ENCODE results near the gene BRD3.
A peak's percentile ranks its signal among the peaks of the same experiment; 100 is the strongest.

The BRD3 gene

GRCh38 chr9:134039386-134040175, 28.2 kb downstream of the BRD3 start:
- ATAC-seq (no peak), DNase-seq (no peak)

GRCh38 chr9:134037641-134038040, 30.2 kb downstream of the BRD3 start:
- no peak for DNase-seq
- no peak for ATAC-seq

DNA sequence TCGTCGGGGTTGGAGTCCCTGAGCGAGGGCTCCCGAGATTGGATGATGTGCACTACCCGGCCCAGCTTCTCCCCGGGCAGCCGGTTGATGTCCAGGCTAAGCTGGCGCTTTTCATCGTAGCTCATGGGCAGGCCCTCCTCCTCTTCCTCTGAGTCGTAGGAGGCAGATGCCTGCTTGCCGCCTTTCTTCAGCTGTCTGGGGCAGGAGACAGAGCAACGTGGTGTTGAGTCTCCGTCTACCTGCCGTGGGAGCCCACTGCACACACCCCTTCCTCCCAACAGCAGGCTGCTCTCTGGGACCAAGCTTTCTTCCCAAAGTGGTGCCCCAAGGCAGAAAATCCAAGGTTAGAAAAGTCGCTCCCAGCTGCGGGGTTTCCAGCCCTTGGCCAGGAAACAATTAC, 31.7 kb downstream of the BRD3 start:
- ATAC-seq: no peak
- no peak for DNase-seq

DNA sequence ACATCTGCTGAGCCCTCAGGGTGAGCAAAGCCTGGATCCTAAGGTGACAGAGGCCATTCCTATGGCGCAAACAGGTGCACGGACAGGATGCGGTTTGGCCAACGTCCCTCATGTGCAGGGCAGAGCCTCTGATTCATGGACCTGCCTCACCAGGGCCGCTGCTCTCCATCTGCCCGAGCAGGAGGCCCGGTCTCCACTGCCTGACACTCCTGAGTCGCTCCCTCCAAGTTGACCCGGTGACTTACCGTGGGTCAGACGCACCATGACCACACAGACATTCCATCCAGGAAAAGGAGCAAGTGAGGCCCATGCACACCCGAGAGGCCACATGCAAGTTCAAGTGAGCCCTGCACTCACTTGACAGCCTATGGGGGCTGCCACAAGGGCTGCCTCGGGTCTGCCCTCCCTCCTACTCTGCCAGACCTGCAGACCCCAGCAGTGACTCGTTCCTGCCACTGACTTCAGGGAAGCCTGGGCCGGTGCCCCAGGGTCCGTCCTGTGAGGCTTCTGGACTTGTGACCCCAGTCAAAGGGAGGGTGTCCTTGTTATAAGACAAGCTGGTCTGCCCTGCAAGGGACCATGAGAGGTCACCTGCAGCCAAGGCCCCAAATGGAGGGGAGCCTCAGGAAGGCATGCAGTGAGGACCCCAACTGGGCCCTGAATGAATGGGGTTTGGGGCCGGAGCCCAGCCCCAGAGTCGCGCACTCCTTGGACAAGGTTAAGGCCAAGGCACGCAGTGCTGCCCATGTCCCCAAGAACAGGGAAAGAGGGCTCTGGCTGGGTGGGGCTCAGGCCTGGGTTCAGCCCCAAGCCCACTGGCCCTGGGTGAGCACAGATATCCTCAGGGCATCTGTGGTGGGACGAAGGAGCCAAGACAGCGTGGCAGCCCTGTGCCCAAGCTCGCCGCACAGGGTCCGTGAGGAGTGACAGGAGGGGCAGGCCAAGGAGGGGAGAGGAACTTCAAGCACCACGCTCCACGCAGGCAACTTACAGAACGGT, 32.5 kb downstream of the BRD3 start:
- no peak for ATAC-seq

DNA sequence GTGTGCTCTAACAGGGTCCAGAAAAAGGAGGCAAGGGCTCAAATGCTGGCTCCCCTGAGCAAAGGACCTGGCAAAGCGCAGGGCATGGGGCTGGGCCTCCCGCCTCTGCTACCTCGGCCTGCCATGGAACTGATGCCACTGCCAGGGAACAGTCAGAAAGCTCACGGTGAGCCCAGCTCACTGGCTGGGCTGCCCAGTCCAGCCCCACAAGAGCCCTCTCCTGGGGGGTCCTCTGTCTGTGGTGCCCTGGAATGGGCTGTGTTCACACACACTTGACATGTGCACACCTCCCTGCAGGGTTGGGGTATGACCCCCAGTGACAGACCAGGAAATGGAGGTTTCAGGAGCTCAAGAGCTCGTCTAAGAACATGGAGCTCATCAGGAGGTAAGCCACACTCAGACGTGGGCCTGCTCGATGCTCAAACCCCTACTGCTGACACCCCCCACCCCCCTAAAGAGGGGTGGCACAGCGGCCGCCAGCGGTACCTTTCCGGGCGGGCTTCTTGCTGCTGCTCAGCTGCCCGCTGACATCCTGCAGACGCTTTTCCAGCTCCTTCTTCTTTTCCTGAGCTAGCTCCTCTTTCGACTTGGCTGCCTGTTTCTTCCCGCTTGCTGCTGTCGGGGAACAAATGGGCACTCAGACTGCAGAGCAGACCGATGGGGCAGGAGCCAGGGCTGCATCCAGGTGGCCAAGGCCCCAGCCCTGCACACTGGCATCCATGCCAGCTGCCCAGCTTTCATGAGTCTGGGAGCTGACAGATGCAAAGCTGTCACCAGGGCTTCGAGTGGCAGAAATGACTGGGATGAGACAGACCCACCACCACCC, 33.4 kb downstream of the BRD3 start:
- ATAC-seq: no peak

More for the DNA sequence above, 32.5 kb downstream of the BRD3 start:
- DNase-seq: no peak

GRCh38 chr9:134033516-134034214, 34.2 kb downstream of the BRD3 start:
- no peak for ATAC-seq
- DNase-seq: no peak

More for the DNA sequence above, 33.4 kb downstream of the BRD3 start:
- DNase-seq: no peak

DNA sequence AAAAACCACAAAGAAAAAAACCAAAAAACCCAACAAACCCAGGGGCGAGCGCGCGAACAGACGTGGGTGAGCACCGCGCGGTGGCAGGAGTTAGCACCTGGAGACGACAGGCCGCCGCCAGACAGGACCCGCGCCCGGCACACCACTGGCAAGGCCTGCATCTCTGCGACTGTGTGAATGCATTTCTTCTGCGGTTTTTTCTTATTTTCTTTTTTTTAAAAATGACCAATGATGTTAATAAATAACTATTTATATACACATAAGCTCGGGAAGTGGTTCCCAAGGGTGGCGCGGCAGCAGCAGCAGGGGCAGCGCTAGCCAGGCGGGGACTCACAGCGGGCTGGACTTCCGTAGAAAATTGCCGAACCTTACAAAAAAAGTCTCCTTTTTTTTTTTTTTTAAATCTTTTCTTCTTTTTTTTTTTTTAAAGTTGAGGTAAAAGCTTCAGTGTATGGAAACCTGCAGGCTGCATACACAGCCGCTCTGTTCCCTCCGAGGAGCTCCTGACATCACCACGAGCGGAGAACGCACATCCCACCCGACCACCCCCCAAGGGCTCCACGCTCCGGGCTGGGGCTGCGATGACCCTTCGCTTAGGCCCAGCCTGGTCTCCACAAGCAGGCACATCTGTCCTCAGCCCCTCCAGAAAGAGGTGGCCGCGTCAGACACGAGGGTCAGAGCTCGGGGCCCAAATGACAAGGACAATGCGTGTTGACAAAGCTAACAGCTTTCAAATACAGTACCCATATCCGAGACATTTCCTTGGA, 35.2 kb downstream of the BRD3 start:
- ATAC-seq (no peak), DNase-seq (no peak)

DNA sequence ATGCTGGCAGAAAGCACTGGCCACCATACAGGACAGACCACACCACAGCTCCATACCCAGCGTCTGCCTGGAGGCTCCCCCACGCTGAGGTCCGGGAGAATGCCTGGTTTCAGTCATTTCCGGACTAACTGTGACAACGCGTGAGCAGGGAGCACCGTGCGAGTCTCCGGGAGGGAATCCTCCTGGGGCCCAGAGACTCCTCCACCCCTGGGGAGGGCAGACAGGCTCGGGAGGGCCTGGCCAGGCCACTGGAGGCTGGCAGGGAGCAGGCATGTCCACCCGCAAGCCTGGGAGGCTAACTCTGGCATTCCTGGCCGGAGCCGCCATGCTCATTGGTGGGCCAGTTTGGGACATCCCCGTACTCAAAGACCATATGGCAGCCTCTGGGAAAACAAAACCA, 36.0 kb downstream of the BRD3 start:
- ATAC-seq: no peak
- DNase-seq: no peak

- no peak for ATAC-seq
- no peak for DNase-seq
These were observed 36.9 kb downstream of the BRD3 start for GRCh38 chr9:134030821-134031470.

GRCh38 chr9:134029248-134030226, 38.3 kb downstream of the BRD3 start:
- DNase-seq (no peak), ATAC-seq (no peak)

GRCh38 chr9:134028575-134029247, 39.1 kb downstream of the BRD3 start:
- ATAC-seq (no peak), DNase-seq (no peak)

DNA sequence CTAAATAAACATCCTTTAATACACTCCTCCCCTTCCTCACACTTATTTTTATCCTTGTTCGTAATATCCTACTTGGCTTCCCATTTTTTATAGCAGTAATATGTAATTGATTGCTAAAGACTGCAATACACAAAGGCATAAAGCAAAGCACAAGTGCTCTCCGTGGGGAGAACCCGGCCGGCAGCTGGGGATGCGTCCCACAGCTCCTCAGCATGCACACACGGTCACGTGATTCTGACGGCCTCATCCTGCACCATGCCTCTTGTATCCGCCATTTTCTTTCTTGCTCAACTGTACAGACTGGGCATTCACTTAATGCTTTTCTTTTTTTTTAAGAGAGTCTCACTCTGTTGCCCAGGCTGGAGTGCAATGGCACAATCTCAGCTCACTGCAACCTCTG, 39.8 kb downstream of the BRD3 start:
- no peak for DNase-seq

GRCh38 chr9:134027561-134027960, 40.3 kb downstream of the BRD3 start:
- no peak for ATAC-seq
- DNase-seq: no peak

More for the DNA sequence above, 39.8 kb downstream of the BRD3 start:
- ATAC-seq: no peak

- ATAC-seq (no peak), DNase-seq (no peak)
These were observed 40.8 kb downstream of the BRD3 start for GRCh38 chr9:134026981-134027380.

DNA sequence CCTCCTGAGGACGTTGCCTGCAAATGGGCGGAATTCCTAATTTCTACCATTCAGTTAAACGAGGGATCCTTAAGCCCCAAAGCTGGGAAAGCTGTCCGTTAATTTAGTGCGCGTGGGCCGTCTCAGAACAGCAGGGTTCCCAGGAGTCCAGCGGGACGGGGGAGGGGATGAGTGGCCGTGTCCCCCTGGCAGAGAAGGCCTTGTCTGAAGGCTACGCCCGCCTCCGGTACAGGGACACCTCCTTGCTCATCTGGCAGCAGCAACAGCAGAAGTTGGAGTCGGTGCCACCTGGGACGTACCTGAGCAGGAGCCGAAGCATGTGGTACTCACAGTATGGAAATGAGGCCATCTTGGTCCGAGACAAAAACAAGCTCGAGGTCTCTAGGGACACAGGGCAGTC, 41.2 kb downstream of the BRD3 start:
- ATAC-seq: no peak
- DNase-seq: no peak

- DNase-seq (peak; percentile 63), ATAC-seq (peak; percentile 48)
These were observed 42.0 kb downstream of the BRD3 start for GRCh38 chr9:134025606-134026541.
